NCI-H146 treated with DMSO at 0.1 percent for 48 hours (cell line): ENCODE results near the gene B2M.
"Not testable (repeated sequence)": the region's sequence is repeated elsewhere in the genome, so short reads cannot be mapped to it uniquely, and the experiment has no call there.

Source experiments
- DNase-seq: peaks from one replicate; lab custom pipeline; 2025; ENCODE audit not compliant: unreplicated experiment; lab: John Stamatoyannopoulos, UW

The B2M gene

DNA sequence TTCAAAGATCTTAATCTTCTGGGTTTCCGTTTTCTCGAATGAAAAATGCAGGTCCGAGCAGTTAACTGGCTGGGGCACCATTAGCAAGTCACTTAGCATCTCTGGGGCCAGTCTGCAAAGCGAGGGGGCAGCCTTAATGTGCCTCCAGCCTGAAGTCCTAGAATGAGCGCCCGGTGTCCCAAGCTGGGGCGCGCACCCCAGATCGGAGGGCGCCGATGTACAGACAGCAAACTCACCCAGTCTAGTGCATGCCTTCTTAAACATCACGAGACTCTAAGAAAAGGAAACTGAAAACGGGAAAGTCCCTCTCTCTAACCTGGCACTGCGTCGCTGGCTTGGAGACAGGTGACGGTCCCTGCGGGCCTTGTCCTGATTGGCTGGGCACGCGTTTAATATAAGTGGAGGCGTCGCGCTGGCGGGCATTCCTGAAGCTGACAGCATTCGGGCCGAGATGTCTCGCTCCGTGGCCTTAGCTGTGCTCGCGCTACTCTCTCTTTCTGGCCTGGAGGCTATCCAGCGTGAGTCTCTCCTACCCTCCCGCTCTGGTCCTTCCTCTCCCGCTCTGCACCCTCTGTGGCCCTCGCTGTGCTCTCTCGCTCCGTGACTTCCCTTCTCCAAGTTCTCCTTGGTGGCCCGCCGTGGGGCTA, at the start of gene B2M, which contains the start of gene PATL2:
Gene B2M, plus strand, starts transcription at position 422 of the 647 bp plus-strand sequence. Its CDS starts 30 bp downstream, at position 452.
Gene PATL2, minus strand, starts transcription at position 228 of the 647 bp plus-strand sequence. CDS start 34,833 bp downstream, outside the sequence.
- peak; percentile 73 for DNase-seq

DNA sequence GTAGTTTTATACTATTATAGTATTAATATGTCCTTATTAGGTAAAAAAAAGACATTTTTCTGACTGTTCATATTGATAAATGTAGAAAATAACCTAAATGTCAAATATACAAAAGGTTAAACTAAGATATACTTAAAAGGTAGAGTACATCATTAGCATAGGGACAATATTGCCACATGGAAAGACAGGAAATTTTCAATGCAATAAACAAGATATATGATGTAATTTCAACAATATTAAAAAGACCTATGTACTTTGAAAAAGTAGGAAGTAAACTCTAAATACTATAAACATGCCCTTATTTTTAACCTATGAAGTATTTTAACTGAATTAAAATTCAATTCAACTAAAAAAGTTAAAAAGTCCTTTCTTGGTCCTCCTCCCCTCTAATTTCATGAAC, 49.7 kb upstream of the B2M start:
- no peak for DNase-seq

DNA sequence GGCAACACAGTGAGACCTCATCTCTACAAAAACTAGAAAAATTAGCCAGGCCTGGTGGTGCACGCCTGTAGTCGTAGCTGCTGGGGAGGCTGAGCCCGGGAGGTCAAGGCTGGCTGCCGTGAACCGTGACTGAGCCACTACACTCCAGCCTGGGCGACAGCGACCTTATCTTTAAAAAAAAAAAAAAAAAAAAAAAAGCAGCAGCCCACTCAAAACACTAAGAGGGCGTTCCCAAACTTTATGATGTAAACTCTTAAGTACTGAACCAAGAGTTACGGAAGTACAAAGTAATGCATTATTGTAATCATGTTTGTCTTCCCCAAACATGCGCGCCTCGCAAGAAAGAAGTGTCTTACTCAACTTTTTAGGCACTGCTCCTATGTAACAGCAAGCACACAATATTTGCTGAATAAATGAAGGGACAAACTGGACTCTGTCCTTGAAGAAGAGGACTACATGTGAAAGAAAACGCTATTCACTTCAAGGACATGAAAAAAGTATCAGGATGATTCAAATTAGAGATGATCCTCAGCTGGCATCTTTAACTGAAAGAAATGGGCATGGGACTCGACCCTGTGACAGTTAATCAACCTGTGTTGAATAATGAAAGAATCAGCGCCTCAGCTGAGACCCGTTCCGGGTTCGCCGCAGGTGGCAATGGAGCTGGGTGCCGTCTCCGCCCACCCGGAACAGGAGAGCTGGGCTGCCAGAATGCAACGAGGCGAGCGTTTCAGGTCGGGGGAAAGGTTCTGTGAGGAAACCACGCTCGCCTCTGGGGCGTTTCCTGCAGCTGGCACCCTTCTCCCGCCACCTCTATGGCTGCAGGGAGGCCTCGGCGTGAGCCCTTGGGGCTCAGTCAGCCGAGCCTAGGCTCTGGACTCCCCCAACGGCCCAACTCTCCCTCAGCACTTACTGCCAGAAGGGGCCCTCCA, 48.6 kb upstream of the B2M start:
- DNase-seq, result peak; percentile 26

DNA sequence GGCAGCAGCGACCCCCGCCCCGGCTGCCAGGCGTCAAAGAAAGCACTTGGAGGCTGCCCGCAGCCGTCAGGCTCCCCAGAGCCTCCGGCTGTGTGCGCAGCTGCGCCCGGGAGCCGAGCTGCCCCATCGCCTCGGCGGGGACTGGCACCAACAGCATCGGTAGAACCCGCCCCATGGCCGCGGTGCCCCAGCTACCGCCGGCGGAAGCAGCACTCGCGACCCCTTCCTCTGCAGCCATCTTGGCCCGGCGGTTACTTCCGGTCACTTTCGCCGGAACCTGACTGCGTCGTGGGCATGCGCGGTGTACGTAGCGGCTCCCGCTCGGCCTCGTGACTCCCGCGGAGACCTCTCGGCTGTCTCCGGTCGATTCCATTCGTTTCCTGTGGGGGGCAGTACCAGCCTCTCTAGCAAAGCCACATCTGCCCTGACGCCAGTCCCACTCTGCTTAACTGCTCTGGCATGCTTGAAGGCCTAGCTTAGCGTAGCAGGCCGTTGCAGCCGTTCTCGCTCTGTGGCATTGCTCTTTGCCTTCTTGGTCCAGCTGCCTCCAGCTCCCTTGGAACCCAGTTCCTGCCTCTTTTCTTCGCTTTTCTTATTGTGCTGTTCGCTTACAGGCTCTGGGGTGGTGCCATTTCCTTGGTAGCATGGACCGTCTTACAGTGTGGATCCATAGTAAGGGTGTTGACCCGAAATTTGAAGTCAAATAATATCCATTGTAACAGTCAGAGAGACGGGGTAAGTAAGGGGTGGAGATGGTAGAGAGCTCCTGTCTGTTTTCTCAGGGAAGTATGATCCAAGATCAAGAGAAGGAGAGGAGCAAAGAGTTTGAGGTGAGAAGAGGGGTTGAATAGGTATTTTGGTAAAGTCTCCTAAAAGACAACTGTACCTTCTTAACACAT, 47.7 kb upstream of the B2M start, which contains the start of gene SPG11:
Gene SPG11, minus strand, starts transcription at position 253 of the 899 bp plus-strand sequence. Its CDS starts 15 bp downstream, at position 238.
- peak; percentile 87 for DNase-seq

DNA sequence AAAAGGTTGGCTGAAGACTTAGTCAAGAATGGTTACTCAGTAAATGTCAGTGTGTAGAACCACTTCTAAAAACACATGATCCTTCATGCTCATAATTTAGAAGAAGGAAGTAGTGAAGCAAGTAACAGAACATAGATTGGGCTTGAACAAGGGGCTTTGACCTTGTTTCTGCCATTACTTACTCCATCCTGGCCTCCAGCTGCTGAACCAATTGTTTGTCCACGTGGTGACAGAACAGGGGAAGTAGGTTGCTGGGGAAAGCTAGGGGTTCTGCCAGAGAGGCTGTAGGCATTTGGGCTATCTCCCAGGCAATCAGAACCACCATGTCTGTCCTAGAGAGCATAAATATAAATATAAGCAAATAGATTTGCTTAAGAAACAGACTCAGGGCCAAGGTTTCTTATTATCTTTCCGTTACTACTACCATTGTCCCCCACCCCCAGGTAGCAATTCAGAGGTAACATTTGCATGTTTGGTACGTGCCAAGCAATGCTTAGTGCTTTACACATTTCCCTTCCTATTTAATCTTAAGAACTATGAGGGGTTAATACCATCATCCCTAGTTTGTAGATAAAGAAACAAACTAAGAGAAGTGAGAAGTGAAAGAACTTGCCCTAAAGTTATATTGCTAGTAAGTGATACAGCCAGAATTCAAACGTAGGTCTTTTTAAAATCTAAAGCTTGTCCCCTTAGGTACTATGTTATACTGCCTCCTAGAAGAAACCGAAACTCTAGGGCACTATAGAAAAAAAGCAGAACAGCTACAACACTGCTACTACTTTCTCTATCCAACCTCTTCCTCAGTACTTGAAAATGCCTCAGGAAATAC, 44.9 kb upstream of the B2M start:
- no peak for DNase-seq

DNA sequence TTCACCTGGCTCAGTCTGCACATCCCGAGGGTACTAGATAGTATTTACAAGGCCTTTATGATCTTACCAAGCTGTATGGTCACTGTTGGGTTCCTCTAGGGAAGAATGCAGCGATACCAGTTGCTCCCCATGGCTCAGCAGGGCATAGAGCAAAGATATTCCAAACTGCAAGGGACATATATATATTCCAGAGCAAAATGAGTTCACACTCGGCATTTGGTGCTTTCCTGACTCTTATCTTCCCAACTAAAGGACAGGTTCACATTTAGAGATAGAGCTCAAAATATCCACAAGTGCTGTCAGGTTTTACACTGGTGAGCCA, 44.3 kb upstream of the B2M start:
- no peak for DNase-seq

DNA sequence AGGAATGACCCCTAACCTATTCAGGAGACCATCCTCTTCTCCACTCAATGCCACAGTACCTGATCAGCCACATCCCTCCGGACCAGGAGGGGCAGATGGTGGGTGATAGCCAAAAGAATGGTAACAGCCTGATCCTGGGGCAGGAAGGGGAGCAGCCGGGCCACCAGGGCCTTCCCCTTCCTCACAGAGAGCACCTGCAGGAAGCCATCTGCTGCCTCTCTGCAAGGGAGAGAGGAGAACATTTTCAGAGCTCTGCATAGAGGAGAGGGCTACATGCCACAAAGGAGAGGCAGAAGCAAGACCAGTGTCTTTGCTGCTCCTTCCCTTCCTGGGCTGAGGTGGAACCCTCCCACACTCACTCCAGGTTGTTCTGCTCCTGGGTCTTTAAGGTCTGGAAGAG, 42.4 kb upstream of the B2M start:
- DNase-seq, result no peak

DNA sequence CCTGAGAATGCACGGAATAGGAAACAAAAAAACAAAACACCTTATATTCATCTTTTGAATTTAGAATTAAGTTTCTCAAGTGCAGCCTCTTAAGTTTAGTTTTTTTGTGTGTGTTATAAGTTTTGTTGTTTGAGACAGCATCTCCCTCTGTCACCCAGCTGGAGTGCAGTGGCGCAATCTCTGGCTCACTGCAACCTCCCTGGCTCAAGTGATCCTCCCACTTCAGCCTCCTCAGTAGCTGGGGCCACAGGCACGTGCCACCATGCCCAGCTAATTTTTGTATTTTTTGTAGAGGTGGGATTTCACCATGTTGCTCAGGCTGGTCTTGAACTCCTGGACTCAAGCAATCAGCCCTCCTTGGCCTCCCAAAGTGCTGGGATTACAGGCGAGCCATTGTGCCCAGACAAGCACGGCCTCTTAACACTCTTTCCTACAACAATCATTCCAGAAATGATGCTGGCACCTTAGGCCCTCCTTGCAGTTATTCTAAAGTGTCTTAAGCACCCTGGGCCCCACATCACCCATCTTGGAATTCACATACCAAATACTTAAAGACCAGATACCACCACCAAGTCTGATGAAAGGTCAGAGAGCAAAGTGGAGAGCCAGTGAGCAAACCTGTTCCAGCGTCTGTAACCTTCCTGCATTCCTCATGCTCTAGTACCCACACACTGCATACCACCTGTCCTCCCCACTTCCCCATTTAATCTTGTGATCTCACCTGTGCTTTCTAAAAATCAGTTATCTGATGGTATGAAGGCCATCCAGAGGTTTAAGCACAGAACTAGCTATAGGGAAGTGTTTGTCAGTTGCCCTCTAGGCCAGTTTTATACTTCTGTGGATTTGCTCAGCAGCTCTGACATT, 41.0 kb upstream of the B2M start:
- no peak for DNase-seq

DNA sequence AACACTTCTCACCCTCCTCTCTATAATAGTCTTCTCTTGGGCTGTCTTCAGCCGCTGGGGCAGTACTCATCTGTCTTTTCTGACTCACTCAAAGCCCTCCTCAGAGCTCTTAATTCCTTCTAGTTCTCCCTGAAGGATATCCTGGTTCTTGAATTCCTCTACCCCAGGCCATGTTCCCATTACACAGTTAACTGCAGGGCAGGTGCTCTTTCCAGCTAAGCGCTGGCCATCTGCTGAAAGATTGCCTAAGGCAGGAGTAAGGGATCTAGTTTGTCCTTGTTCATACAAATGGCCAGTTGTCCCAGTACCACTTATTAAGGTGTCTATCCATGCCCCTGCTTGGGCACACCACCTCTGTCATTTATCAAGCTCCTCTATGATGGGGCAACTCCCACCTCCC, 37.7 kb upstream of the B2M start:
- DNase-seq, result no peak

DNA sequence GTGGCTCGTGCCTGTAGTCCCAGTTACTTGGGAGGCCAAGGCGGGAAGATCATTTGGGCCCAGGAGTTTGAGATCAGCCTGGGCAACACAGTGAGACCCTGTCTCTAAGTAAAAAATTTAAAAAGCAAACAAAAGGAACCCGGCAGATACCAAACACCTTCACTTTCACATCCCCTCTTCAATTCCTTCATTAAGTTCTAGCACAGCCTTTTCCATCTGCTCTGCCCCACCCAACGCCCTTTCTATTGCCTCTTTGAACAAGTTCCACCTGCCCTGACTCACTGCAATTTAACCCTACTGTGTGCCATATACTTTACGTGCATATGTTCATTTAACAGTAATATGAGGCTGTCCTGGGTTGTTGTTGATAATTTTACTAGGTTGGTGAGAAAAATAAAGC, 35.4 kb upstream of the B2M start:
- no peak for DNase-seq

DNA sequence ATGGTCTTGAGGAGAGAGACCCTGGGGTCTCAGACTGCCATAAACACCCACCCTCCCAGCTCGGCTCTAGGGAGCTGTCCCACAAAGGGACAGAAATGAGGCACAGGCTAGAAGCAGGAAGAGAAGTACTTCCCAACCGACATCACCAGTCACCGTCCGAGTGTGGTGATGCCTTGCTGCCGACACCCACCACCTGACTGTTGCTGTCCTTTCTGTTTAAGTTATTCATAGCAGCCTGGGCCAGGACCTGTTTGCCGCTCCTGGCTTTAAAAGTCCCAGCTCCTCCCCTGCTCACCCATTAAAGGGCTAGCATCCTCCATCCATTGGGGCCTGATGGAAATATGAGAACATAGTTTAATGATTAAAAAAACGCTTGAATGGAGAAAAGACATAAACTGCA, 34.6 kb upstream of the B2M start:
- no peak for DNase-seq

DNA sequence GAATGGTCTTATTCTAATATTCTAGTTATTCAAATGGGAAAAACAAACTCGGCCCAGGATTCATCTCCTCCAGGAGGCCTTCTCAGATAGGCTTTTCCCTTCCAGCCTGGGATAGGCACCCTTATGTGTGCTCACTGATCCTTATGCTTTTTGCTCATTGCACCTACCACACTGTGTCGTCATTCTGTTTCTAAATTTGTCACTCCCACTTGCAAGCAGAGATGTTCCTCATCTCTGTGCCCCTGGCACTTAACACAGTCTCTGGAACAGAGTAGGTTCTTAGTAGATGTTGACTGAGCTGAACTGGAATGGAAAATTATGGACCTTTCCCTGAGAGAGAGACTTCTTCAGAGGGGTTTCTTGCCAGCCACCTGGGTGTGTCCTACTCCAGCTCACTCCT, 29.1 kb upstream of the B2M start:
- no peak for DNase-seq

DNA sequence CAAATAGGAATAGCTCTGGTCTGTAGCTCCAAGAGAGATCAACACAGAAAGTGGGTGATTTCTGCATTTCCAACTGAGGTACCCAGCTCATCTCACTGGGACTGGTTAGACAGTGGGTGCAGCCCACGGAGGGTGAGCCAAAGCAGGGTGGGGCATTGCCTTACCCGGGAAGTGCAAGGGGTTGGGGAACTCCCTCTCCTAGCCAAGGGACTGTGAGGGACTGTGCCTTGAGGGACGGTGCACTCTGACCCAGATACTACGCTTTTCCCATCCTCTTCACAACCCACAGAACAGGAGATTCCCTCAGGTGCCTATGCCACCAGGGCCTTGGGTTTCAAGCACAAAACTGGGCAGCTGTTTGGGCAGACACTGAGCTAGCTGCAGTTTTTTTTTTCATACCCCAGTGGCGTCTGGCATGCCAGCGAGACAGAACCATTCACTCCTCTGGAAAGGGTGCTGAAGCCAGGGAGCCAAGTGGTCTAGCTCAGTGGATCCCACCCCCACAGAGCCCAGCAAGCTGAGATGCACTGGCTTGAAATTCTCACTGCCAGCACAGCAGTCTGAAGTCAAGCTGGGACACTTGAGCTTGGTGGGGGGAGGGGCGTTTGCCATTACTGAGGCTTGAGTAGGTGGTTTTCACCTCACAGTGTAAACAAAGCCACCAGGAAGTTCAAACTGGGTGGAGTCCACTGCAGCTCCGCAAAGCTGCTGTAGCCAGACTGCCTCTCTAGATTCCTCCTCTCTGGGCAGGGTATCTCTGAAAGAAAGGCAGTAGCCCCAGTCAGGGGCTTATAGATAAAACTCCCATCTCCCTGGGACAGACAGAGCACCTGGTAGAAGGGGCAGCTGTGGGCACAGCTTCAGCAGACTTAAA, 28.3 kb upstream of the B2M start:
- not testable (repeated sequence) for DNase-seq

DNA sequence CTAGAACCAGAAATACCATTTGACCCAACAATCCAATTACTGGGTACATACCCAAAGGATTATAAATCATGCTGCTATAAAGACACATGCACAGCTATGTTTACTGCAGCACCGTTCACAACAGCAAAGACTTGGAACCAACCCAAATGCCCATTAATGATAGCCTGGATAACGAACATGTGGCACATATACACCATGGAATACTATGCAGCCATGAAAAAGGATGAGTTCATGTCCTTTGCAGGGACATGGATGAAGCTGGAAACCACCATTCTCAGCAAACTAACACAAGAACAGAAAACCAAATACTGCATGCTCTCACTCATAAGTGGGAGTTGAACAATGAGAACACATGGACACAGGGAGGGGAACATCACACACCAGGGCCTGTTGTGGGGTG, 22.0 kb upstream of the B2M start:
- DNase-seq, result not testable (repeated sequence)

DNA sequence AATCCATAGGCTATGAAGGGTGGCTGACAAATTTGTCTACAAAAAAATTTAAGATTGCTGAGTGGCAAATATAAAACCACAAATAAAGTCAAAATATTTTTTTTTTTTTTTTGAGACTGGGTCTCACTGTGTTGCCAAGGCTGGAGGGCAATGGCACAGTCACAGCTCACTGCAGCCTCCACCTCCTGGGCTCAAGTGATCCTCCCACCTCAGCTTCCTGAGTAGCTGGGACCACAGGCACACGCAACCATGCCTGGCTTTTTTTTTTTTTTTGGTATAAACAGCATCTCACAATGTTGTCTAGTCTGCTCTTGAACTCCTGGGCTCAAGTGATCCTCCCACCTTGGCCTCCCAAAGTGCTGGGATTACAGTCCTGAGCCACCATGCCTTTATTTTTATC, 21.1 kb upstream of the B2M start:
- not testable (repeated sequence) for DNase-seq

DNA sequence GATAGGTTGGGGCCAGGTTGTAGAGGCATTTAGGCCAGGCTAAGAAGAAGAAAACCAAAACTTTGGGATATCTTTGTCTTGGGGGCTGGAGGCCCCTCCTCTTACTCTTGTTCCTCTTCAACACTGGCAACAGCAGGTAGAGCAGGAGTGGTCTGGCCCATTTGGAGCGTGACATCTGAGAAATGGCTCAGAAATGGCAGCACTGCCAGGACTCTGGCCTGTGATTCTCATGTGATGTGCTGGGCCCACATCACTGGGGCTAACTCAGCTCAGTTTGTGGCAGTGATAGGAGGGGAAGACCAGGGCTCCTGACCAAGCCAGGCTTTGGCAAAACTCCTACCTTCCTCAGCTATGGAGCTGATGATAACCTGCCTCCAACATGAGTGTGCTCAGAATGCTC, 18.7 kb upstream of the B2M start:
- no peak for DNase-seq

DNA sequence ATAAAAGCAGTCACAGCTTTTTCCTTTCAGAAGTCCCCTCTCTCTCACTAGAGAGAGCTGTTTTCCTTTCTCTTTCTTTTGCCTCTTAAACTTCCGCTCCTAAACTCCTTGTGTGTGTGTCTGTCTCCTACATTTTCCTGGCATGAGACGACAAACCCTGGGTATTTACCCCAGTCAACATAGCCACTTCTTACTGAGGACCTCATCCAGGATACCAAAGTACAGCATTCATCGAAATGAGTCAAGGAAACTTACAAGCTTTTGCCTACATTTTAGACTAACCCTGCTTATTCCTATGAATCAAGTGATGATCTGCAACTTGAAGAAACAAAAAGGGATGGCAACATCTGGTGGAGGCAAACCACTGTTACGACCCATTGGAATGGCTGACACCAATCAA, 16.9 kb upstream of the B2M start:
- no peak for DNase-seq

DNA sequence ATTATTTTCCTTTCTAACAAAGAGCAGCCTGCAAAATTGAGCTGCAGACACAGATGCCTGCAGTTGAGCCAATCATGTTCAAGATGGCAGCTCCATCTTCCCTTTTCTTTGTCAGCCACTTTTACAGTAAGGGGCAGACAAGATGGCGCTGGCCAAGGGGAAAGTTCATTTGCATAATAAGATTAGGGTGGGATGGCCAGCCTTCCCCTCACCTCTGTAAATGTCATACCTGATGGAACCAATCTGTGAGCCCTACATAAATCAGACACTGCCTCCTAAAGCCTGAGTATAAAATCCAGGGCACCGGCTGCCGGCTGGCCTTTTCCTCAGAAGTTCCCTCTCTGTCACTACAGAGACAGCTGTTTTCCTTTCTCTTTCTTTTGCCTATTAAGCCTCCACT, 16.0 kb upstream of the B2M start:
- no peak for DNase-seq
